K562 (cell line): ENCODE results near the gene ZC3H12A. TPM values are rescaled to one million over a fixed set of nuclear protein-coding genes. Genes with fewer than 3 reads are reported as not detected.

Experiments
- BRD4 ChIP-seq: fragments of 200-600 bp; sonication (generic); IDR thresholded peaks from 2 replicates; pipeline ENCODE4 v1.6.1; 2017; ENCODE audit warnings: inconsistent platforms
- HEY1 ChIP-seq: fragments of 250-450 bp; sonication (Bioruptor Pico); IDR thresholded peaks from 2 replicates; pipeline ENCODE4 v1.5.0; 2020; ENCODE audit warnings: mild to moderate bottlenecking, moderate library complexity, borderline replicate concordance
- KLF16 ChIP-seq: IDR thresholded peaks from 2 replicates; pipeline ENCODE4 v1.6.1; 2016; ENCODE audit warnings: antibody characterized with exemption
- PCBP1 ChIP-seq: fragments of 200-400 bp; formaldehyde crosslinking; IDR thresholded peaks from 2 replicates; pipeline ENCODE4 v1.6.1; 2018; ENCODE audit warnings: mild to moderate bottlenecking, low read depth, low read length; ENCODE audit not compliant: poor library complexity, severe bottlenecking
- RBM22 ChIP-seq: fragments of 200-400 bp; formaldehyde crosslinking; IDR thresholded peaks from 2 replicates; pipeline ENCODE4 v1.6.1; 2018; ENCODE audit warnings: low read length, low read depth; ENCODE audit not compliant: poor library complexity, severe bottlenecking
- RFX5 ChIP-seq: IDR thresholded peaks from 2 replicates; pipeline ENCODE4 v1.6.1; 2011; ENCODE audit warnings: low read depth, mild to moderate bottlenecking, improper control_type of control experiment, low read length
- SAP30 ChIP-seq: fragments of 200-600 bp; sonication (generic); IDR thresholded peaks from 2 replicates; pipeline ENCODE4 v1.6.1; 2012; ENCODE audit warnings: borderline replicate concordance, low read depth, mild to moderate bottlenecking, moderate library complexity, low read length, control low read depth, inconsistent platforms; ENCODE audit not compliant: insufficient read depth, poor library complexity, severe bottlenecking
- UBTF ChIP-seq, 2 experiments: IDR thresholded peaks; 2 replicates each; pipeline ENCODE4 v1.6.1; 2012; ENCODE audit warnings: improper control_type of control experiment in 2 of 2, low read depth in 2 of 2, low read length in 2 of 2, borderline replicate concordance in 1 of 2
- ZFP1 ChIP-seq: fragments of 450-650 bp; formaldehyde crosslinking; IDR thresholded peaks from 2 replicates; pipeline ENCODE4 v1.4.0; 2020; ENCODE audit warnings: mild to moderate bottlenecking, mixed read lengths
- ZNF280B ChIP-seq: fragments of 250-450 bp; sonication (Bioruptor Pico); IDR thresholded peaks from 2 replicates; pipeline ENCODE4 v1.5.1; 2021; ENCODE audit warnings: mild to moderate bottlenecking
- polyA plus RNA-seq, 8 experiments: library from polyadenylated mRNA; depleted of rRNA in 4 of 8; stranded (reverse) in 5 of 8; unstranded in 3 of 8; fragments of >200 nt; fragmentation: Nextera tagmentation in 2 of 8; fragmentation: Illumina TruSeq in 1 of 8; extraction: Ambion mirVana in 2 of 8; extraction: Trizol in 1 of 8; gene quantifications; 2 replicates each; pipeline versions ENCODE4 v1.2.1 to v1.2.3, GENCODE V29; 2011 to 2014; ENCODE audit warnings: inconsistent platforms in 1 of 8, missing spikeins in 1 of 8
- total RNA-seq, 7 experiments: library from RNA; depleted of rRNA in 6 of 7; stranded (reverse); fragments of >200 nt in 6 of 7; fragmentation: Illumina TruSeq in 2 of 7; extraction: Trizol in 2 of 7; gene quantifications; 2 replicates each; pipeline versions ENCODE4 v1.2.1 to v1.2.3, GENCODE V29; 2011 to 2021; ENCODE audit warnings: low replicate concordance in 1 of 7

Gene ZC3H12A
- total and polyA plus RNA-seq, 9 of the 15 experiments (the other 6 are each of a cell fraction or from before 2014, with no cell fraction given), result 0.14 to 9.4 (median 6.7) TPM

DNA sequence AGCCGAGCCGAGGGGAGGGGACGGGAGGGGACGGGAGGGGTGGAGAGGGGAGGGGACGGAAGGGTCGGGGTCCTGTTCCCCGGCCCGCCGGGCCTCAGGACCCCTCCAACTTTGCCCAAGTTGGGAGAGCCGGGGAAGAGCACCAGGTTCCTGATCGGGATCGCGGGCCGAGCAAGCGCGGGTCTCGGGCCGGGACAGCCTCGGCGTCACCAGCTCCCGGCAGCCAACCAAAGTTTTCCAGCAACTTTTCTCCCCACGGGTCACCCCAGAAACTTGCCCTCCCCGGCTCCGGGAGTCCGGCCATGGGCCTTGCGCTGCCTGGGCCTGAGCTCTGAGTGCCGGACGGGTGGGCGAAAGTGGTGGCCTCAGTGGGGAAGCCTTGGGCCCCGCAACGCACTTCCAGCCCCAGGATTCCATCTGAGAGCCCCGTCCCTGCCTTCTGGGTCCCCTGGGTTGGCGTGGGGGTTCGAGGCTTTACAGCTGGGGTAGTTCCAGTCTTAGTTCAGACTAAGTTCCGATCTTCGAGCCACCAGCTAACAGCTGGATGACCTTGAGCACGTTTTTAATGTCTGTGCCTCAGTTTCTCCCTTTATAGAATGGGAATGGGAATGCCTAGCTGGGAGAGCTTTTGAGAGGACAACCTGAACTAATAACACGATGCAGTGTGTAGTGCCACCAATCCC, 458 bp downstream of the ZC3H12A start (continued):
- TF ChIP-seq RFX5 (no peak), ZFP1 (CRISPR knock-in tag) (no peak), UBTF (IDR thresholded peaks at IDR 0.05; ENCODE audit: borderline replicate concordance in 1 of 2, low read depth in 2 of 2, low read length in 2 of 2) (peak in 1 of 2 experiments; percentile 48; a peak in 1 of 4 replicates), KLF16 (no peak), RBM22 (peak; percentile 66), BRD4 (no peak), HEY1 (CRISPR knock-in tag) (no peak), SAP30 (peak; percentile 75), ZNF280B (no peak), PCBP1 (peak; percentile 82)
